ENCODE measurements around the gene PPBP. TPM values are rescaled to one million over a fixed set of nuclear protein-coding genes. Genes with fewer than 3 reads are reported as not detected.
A peak's percentile ranks its signal among the peaks of the same experiment; 100 is the strongest.

Gene PPBP
- polyA plus RNA-seq, 1 donor (not counting 4 experiments of a cell fraction or from before 2014, with no cell fraction given): 0.42 TPM

GRCh38 chr4:74033739-74034138, 45.7 kb upstream of the PPBP start:
- H3K9me1 ChIP-seq (ENCODE audit: control insufficient read depth, extremely low read depth, insufficient read depth, low read length): no peaks in the 10 kb centered on the region
- DNase-seq (ENCODE audit: low read depth, low spot score) (no peak), FAIRE-seq (peak; percentile 56)
- H3K4me2 ChIP-seq (ENCODE audit: control insufficient read depth, extremely low read depth, insufficient read depth, low read depth, low read length): no peak overlapping the region
- TF ChIP-seq EZH2 (IDR thresholded peaks at IDR 0.05; ENCODE audit: low read length): no peak
- no peak for TF ChIP-seq CTCF (optimal IDR thresholded peaks at IDR 0.05 in 1 of 3, IDR thresholded peaks at IDR 0.05 in 1 of 3, conservative IDR thresholded peaks at IDR 0.05 in 1 of 3; ENCODE audit: extremely low read depth in 1 of 3, insufficient read depth in 2 of 3, low read length in 3 of 3)
- H3K79me2 ChIP-seq (ENCODE audit: control insufficient read depth, insufficient read depth, low read length): no peaks in the 10 kb centered on the region
- H3K27ac ChIP-seq (ENCODE audit: control insufficient read depth, insufficient read depth, low read length): peak overlapping the region; percentile 46
- H2AFZ ChIP-seq (ENCODE audit: control insufficient read depth, low read length): no peak overlapping the region
- no peak overlapping the region for H3K4me3 ChIP-seq (ENCODE audit: control insufficient read depth in 2 of 3, extremely low read depth in 1 of 3, insufficient read depth in 2 of 3, low read depth in 1 of 3, low read length in 3 of 3)
- H4K20me1 ChIP-seq (ENCODE audit: control insufficient read depth, extremely low read depth, insufficient read depth, low read length): no peaks in the 10 kb centered on the region
- peaks cover 17% of the 10 kb centered on the region for H3K4me1 ChIP-seq (ENCODE audit: control insufficient read depth, extremely low read depth, insufficient read depth, low read length)
- H3K9me3 ChIP-seq (ENCODE audit: control insufficient read depth, low read depth, low read length): no peaks in the 10 kb centered on the region
- no peak overlapping the region for H3K9ac ChIP-seq (ENCODE audit: control insufficient read depth, extremely low read depth, insufficient read depth, low read length)
- dilution Hi-C loops (cut with MboI; ENCODE audit: extremely low pct_ligation_motif_present, low sequenced_read_pairs): no loop called here
- no peaks in the 10 kb centered on the region for H3K27me3 ChIP-seq (ENCODE audit: control insufficient read depth, extremely low read depth, insufficient read depth, low read length)
- no peaks in the 10 kb centered on the region for H3K36me3 ChIP-seq (ENCODE audit: control insufficient read depth in 2 of 2, extremely low read depth in 1 of 2, insufficient read depth in 2 of 2, low read length in 2 of 2)

GRCh38 chr4:74032064-74032463, 44.1 kb upstream of the PPBP start:
- H3K79me2 ChIP-seq (ENCODE audit: control insufficient read depth, insufficient read depth, low read length): no peaks in the 10 kb centered on the region
- no peaks in the 10 kb centered on the region for H3K9me1 ChIP-seq (ENCODE audit: control insufficient read depth, extremely low read depth, insufficient read depth, low read length)
- no peak overlapping the region for H3K9ac ChIP-seq (ENCODE audit: control insufficient read depth, extremely low read depth, insufficient read depth, low read length)
- TF ChIP-seq EZH2 (IDR thresholded peaks at IDR 0.05; ENCODE audit: low read length) (no peak), CTCF (optimal IDR thresholded peaks at IDR 0.05 in 1 of 3, IDR thresholded peaks at IDR 0.05 in 1 of 3, conservative IDR thresholded peaks at IDR 0.05 in 1 of 3; ENCODE audit: extremely low read depth in 1 of 3, insufficient read depth in 2 of 3, low read length in 3 of 3) (no peak)
- no peaks in the 10 kb centered on the region for H3K27me3 ChIP-seq (ENCODE audit: control insufficient read depth, extremely low read depth, insufficient read depth, low read length)
- H2AFZ ChIP-seq (ENCODE audit: control insufficient read depth, low read length): no peak overlapping the region
- H3K9me3 ChIP-seq (ENCODE audit: control insufficient read depth, low read depth, low read length): no peaks in the 10 kb centered on the region
- H3K36me3 ChIP-seq (ENCODE audit: control insufficient read depth in 2 of 2, extremely low read depth in 1 of 2, insufficient read depth in 2 of 2, low read length in 2 of 2): no peaks in the 10 kb centered on the region
- no peak overlapping the region for H3K4me3 ChIP-seq (ENCODE audit: control insufficient read depth in 2 of 3, extremely low read depth in 1 of 3, insufficient read depth in 2 of 3, low read depth in 1 of 3, low read length in 3 of 3)
- FAIRE-seq (no peak), DNase-seq (ENCODE audit: low read depth, low spot score) (no peak)
- dilution Hi-C loops (cut with MboI; ENCODE audit: extremely low pct_ligation_motif_present, low sequenced_read_pairs): no loop called here
- peaks cover 14% of the 10 kb centered on the region for H3K4me1 ChIP-seq (ENCODE audit: control insufficient read depth, extremely low read depth, insufficient read depth, low read length)
- H4K20me1 ChIP-seq (ENCODE audit: control insufficient read depth, extremely low read depth, insufficient read depth, low read length): no peaks in the 10 kb centered on the region
- H3K27ac ChIP-seq (ENCODE audit: control insufficient read depth, insufficient read depth, low read length): no peak overlapping the region
- H3K4me2 ChIP-seq (ENCODE audit: control insufficient read depth, extremely low read depth, insufficient read depth, low read depth, low read length): no peak overlapping the region

All from keratinocyte (primary cell).